ENCODE measurements around the gene FGF10. TPM values are rescaled to one million over a fixed set of nuclear protein-coding genes. Genes with fewer than 3 reads are reported as not detected.

Gene FGF10
- total RNA-seq, 2 experiments from 2014 or later = not detected

DNA sequence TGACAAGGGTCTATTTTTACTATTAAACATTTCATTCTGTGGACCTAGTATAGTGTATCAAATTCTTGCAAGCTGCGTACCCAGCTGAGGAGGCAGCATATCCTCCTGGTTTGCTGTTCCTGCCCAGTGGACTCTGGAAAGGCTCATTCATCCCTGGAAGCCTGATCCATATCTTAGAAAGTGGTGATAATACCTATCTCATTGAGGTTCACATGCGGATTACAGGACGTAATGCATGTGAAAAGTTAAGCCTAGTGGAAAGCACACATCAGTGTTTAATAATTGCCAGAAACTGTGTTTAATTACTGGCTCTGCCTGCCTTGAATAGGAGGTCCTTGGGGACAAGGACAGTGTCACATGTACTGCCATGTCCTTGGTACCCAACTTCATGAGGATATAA lies 132.0 kb downstream of the FGF10 start:
- ChIA-PET POLR2A (no interaction called here), CTCF (ENCODE audit: unreplicated experiment) (no interaction called here)
- Histone ChIP-seq H2AFZ (ENCODE audit: low read length) (no peak overlapping the region), H3K27ac (ENCODE audit: low read depth, low read length, poor library complexity, severe bottlenecking) (no peak overlapping the region), H3K79me2 (ENCODE audit: insufficient read depth, low read depth, low read length) (no peaks in the 10 kb centered on the region), H4K20me1 (ENCODE audit: insufficient read depth, low read length) (no peaks in the 10 kb centered on the region), H3K9me3 (ENCODE audit: low read length) (no peaks in the 10 kb centered on the region), H3K4me3 (ENCODE audit: low read depth, low read length, poor library complexity, severe bottlenecking) (no peak overlapping the region), H3K36me3 (ENCODE audit: insufficient read depth, low read length) (no peaks in the 10 kb centered on the region), H3K4me2 (ENCODE audit: low read length) (no peak overlapping the region), H3K9me2 (ENCODE audit: insufficient read depth, low read length) (no peaks in the 10 kb centered on the region), H3K4me1 (ENCODE audit: insufficient read depth, low read length, poor library complexity, severe bottlenecking) (no peaks in the 10 kb centered on the region)
- TF ChIP-seq, protein P1, sequence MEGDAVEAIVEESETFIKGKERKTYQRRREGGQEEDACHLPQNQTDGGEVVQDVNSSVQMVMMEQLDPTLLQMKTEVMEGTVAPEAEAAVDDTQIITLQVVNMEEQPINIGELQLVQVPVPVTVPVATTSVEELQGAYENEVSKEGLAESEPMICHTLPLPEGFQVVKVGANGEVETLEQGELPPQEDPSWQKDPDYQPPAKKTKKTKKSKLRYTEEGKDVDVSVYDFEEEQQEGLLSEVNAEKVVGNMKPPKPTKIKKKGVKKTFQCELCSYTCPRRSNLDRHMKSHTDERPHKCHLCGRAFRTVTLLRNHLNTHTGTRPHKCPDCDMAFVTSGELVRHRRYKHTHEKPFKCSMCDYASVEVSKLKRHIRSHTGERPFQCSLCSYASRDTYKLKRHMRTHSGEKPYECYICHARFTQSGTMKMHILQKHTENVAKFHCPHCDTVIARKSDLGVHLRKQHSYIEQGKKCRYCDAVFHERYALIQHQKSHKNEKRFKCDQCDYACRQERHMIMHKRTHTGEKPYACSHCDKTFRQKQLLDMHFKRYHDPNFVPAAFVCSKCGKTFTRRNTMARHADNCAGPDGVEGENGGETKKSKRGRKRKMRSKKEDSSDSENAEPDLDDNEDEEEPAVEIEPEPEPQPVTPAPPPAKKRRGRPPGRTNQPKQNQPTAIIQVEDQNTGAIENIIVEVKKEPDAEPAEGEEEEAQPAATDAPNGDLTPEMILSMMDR (conservative IDR thresholded peaks at IDR 0.05; ENCODE audit: low read length) = no peak
- TF ChIP-seq EZH2phosphoT487 (IDR thresholded peaks at IDR 0.05; ENCODE audit: borderline replicate concordance, low read depth, low read length) = no peak
- no peak for DNase-seq (ENCODE audit: low spot score)
- BruUV-seq (replicated peaks) = no TSS peak
- intact Hi-C loops (cut with micrococcal nuclease; ENCODE audit: unreplicated experiment) = no loop called here
